CD1c-positive myeloid dendritic cell (primary cell): ENCODE measurements around the gene FLT4.

Source experiments
- DNase-seq: peaks from one replicate; pipeline ENCODE4 v3.0.0-alpha.2; 2016; ENCODE audit errors: extremely low spot score

Gene FLT4

GRCh38 chr5:180626661-180627385, 22.6 kb downstream of the FLT4 start:
- DNase-seq, result no peak

DNA sequence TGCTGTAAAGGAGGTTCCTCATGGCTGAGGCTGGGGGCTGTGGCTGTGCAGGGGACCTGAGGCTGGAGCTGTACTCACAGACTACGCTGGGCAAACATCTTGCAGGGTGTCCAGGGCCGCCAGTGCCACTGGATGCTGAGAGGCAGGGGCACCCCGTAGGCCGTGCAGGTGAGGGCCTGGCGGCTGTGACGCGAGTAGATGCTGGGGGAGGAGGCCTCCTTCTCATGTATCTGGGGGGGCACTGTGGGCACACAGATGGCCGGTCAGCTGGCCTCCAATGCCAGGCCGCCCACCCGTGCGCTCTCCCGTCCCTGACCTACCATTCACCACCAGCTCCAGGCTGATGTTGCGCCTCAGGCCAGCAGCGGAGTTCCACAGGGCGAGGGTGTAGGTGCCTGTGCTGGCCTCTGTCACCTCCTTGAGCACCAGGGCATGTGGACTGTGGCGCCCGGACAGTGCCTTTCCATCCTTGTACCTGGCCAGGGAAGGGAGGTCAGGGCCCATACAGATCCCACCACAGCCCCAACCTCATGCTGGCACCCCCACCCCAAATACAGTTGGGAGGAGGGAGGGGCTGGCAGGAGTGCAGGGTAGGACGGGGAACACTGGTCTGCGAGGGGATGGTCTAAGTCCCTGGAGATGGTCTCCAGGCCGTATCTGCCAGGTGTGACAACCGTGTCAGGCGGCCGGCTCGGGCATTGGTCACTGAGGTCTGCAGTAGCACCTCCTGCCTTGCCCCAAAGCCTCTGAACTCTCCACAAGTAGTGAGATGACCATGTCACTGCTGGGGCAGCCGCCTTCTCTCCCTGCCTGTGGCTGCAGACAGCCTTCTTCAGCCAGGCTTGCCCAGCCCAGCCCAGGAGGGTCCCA, 23.4 kb downstream of the FLT4 start:
- no peak for DNase-seq

GRCh38 chr5:180625125-180625790, 24.1 kb downstream of the FLT4 start:
- DNase-seq, result no peak

DNA sequence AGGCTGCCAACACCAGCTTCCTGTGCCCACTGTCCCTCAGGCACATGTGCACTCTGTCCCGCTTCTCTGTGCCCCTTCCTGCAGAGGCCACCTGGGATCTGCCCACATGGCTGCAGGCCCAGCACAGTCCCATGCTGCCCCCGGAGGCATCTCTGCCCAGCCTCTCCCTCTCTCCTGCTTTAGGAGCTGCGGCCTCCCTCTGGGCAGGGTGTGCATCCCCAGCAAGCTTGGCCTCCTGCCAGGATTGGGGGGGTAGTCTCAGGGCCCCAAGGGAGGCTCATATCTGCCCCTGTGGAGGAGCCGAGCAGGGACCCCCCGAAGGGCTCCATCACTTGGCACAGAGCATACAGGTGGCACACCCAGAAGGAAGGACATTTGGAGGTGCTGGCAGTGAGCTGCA, 24.8 kb downstream of the FLT4 start:
- DNase-seq, result no peak

GRCh38 chr5:180623844-180624243, 25.6 kb downstream of the FLT4 start:
- no peak for DNase-seq

DNA sequence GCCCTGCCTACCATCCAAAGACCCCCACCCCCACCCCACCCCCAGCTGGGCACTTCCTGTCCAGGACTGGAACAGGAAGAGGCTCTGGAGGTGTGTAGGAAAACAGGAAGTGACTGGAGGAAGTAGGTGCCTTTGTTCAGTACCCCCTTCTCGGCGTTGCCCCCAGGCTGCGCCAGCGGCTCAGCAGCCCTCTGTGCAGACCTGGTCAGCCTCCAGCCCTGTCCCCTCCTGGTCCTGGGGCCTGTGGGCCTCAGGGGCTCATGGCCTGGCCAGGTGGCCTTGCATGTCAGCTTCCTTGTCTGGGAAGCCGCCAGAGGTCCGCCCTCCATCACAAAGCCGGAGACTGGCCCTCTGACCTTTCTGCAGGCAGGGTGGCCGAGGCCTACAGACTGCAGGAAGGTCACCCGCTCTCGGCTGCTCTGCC, 26.0 kb downstream of the FLT4 start:
- DNase-seq, result no peak

GRCh38 chr5:180622910-180623309, 26.5 kb downstream of the FLT4 start:
- DNase-seq, result no peak

DNA sequence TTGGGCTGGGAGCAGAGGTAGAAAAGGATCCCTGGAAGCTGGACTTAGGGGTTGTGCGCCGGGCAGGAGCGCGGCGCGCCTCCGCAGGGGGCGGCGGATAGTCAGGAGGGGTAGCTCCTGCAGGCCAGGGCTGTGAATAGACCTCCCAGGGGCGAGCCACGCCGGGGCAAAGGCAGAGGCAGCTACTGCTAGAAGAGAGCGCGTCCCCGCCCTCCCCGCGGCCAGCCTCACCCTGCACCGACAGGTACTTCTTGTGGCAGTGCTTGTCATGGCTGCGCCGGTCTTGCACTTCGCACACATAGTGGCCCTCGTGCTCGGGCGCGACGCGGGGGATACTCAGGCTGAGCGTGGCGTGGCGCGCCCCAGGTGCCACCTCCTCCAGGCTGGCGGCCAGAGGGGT, 28.1 kb downstream of the FLT4 start:
- no peak for DNase-seq

DNA sequence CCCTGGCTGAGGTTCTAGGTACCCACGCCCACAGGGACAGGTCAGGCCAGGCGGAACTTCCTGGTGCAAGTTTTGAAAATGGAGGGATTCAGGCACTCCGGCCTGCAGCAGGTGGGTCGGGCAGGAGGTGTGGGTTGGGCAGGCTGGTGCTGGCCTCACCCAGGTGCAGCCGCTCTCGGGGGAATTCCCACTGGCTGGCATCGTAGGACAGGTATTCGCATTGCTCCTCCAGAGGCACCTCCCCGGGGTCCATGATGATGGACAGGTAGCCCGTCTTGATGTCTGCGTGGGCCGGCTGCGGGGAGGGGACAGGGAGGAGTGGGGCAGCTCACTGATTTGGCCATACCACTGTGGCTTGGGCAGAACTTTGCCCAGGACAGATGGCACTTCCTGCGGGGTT, 29.4 kb downstream of the FLT4 start:
- no peak for DNase-seq

- no peak for DNase-seq
Observed at GRCh38 chr5:180619563-180619915, 29.9 kb downstream of the FLT4 start.

- DNase-seq, result peak; percentile 6
Observed at GRCh38 chr5:180618829-180619562, 30.4 kb downstream of the FLT4 start.

DNA sequence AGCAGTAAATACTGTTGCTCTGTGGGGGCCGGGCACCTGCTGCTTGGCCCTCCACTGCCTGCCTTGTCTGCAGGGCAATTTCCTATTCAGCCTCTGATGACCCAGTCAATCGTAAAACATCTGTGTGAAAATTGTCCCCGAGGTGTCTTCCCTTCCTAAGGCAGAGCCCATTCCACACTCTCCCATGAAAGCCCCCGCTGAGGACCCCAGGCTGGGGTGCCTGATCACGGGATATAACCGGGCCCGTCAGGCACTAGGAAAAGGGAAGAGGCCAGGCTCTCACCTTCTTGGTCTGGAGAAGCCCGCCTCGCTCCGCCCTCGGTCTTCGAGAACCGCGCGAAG, 30.9 kb downstream of the FLT4 start:
- DNase-seq, result no peak

DNA sequence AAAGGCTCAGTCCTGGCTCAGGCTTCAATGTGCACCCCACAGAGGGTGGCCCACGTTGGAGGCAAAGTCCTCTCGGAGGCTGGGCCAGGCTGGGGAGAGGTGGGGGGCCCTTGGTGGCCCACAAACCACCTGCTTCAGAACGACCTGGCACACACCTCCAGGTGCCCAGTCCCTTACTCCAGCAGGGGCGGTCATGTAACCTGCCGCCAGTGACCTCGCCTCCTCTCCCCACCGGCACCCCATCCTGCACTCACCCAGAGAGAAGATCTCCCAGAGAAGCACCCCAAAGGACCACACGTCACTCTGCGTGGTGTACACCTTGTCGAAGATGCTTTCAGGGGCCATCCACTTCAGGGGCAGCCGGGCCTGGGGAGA, 35.6 kb downstream of the FLT4 start:
- no peak for DNase-seq

- DNase-seq, result no peak
Observed at GRCh38 chr5:180613188-180613813, 36.1 kb downstream of the FLT4 start.

GRCh38 chr5:180612683-180613082, 36.7 kb downstream of the FLT4 start:
- no peak for DNase-seq

DNA sequence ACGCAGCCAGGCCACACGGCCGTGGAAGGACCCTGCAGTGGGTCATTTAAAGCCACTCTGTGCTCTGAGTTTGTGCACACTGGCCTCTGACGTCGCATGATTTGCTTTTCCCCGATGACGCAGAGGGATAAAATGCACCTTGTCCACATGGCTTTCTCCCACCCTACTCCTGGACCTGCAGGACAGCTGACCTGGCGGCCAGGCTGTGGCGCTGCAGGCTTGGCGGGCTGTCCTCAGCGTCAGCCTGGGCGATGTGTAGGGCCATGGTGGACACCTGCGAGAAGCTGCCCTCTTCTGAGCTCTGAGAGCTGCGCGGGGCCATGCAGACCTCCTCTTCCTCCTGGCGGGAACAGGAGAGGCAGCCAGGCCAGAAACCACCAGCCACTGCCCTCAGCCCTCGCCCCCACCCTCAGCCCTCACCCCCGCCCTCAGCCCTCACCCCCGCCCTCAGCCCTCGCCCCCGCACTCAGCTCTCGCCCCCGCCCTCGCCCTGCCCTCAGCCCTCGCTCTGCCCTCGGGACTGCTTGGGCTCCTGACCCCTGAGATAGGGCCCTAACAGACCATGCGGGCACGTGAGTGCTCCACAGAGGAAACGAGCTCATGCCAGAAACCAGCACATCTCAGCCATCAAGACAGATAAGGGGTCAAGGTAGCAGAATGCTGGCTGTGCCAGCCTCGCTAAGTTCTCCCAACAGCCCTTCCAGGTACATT, 38.1 kb downstream of the FLT4 start:
- no peak for DNase-seq

DNA sequence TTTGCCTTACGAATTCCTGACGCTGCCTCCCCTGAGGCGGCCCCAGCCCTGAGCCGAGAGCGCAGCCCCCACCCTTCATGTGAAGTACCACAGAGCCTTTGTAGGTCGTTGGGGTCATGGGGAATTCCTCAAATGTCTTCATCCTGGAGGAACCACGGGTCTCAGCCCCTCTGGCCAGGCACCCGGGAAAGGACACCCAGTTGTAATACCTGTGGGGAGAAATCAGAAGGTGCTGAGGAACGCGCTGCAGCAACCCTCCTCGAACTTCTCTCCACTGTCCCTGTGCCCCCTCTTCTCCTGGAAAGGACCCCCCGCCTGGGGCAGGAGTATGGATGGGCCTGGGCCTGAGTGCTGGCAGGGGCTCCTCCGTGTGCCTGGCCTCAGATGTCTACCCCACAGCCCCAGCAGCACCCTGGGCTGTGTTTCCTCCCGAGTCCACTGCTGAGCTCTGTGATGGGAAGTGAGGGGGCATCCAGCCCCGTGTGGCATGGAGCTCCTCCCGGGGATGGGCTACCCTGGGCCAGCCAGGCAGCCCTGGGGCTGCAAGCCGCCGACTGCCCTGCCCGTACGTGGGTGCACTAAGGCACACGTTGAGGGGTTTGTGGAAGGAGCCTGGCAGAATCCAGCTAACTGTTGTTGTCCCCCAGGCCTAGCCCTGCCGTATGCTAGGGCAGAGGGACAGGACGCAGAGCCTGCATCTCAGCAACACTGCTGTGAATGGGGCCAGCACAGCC, 39.4 kb downstream of the FLT4 start:
- DNase-seq, result no peak

- DNase-seq, result no peak
Observed at GRCh38 chr5:180609386-180609785, 40.0 kb downstream of the FLT4 start.

DNA sequence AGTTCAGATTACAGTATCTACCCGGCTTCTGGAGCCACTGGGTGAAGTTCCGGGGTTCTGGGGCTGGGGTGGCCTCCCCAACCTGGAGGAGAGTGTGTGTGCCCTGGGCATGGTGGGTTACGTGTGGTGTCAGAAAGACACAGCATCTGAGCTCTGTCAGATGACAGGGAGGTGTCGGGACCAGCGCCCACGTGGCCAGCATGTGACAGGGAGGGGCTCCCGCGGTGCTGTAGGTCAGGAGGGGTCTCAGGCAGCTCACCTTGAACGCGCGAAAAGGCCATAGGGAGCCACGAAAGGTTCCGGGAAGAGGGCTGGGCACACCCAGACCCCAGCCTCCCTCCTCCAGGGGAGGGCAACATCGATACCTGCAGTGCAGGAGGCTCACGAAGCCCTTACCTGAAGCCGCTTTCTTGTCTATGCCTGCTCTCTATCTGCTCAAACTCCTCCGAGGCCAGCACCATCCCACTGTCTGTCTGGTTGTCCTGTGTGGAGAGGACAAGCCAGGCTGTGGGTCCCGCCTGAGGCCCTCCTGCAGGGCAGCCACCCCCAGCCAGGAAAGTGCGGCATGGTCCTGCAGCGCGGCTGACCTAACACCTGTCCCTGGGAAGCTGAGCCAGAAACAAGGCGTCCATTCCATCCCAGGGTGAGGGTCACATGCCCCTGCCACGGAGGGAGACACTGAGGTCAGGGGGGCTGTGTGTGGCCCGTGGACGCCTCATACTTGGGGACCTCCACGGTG, 40.7 kb downstream of the FLT4 start:
- no peak for DNase-seq
